Astrocyte of the spinal cord (primary cell): ENCODE data around the gene HDAC4.

Experiments
- DNase-seq: peaks from one replicate; pipeline ENCODE4 v3.0.0; 2011; ENCODE audit warnings: low read depth, low spot score
- H3K4me3 ChIP-seq: 2 replicates; pipeline ENCODE4 v1.5.1; 2011; ENCODE audit warnings: low read depth, mild to moderate bottlenecking, low read length, moderate library complexity
- CTCF ChIP-seq: IDR thresholded peaks from 2 replicates; pipeline ENCODE4 v1.5.1; 2012; ENCODE audit warnings: low read depth, mild to moderate bottlenecking, low read length, inconsistent platforms
- in situ Hi-C: cut with HindIII; loops from 2 replicates; pipeline ENCODE4 v1.10.0; 2017; ENCODE audit warnings: low sequenced_read_pairs

Gene HDAC4

GRCh38 chr2:239379641-239380170 lies 21.1 kb downstream of the HDAC4 start:
- no peak overlapping the region for H3K4me3 ChIP-seq
- peak; percentile 6 for TF ChIP-seq CTCF
- in situ Hi-C loops: no loop called here
- DNase-seq: no peak

GRCh38 chr2:239378918-239379640 lies 21.7 kb downstream of the HDAC4 start:
- no peak for DNase-seq
- TF ChIP-seq CTCF: no peak
- no peak overlapping the region for H3K4me3 ChIP-seq
- in situ Hi-C loops: no loop called here

- no peak for DNase-seq
- TF ChIP-seq CTCF: no peak
- in situ Hi-C loops: no loop called here
- no peak overlapping the region for H3K4me3 ChIP-seq
Measured at GRCh38 chr2:239378021-239378917, 22.6 kb downstream of the HDAC4 start.

GRCh38 chr2:239377591-239377990 lies 23.2 kb downstream of the HDAC4 start:
- TF ChIP-seq CTCF: no peak
- DNase-seq: no peak
- H3K4me3 ChIP-seq: no peak overlapping the region
- in situ Hi-C loops: no loop called here

- H3K4me3 ChIP-seq: no peak overlapping the region
- in situ Hi-C loops: no loop called here
- no peak for DNase-seq
- no peak for TF ChIP-seq CTCF
Measured at GRCh38 chr2:239376942-239377531, 23.8 kb downstream of the HDAC4 start.

- in situ Hi-C loops: no loop called here
- no peak for DNase-seq
- H3K4me3 ChIP-seq: no peak overlapping the region
- TF ChIP-seq CTCF: no peak
Measured at GRCh38 chr2:239376351-239376750, 24.5 kb downstream of the HDAC4 start.
